NCI-H1694 (cell line): ENCODE data around the gene IGF2BP2.

ENCODE experiments used
- DNase-seq: peaks from one replicate; lab custom pipeline; 2025; lab: John Stamatoyannopoulos, UW

Gene IGF2BP2

GRCh38 chr3:185733980-185734724 is 90.7 kb downstream of the IGF2BP2 start:
- peak; percentile 21 for DNase-seq

- DNase-seq = no peak
Measured at GRCh38 chr3:185732782-185733181, 92.1 kb downstream of the IGF2BP2 start.

GRCh38 chr3:185730550-185730949 is 94.3 kb downstream of the IGF2BP2 start:
- no peak for DNase-seq

DNA sequence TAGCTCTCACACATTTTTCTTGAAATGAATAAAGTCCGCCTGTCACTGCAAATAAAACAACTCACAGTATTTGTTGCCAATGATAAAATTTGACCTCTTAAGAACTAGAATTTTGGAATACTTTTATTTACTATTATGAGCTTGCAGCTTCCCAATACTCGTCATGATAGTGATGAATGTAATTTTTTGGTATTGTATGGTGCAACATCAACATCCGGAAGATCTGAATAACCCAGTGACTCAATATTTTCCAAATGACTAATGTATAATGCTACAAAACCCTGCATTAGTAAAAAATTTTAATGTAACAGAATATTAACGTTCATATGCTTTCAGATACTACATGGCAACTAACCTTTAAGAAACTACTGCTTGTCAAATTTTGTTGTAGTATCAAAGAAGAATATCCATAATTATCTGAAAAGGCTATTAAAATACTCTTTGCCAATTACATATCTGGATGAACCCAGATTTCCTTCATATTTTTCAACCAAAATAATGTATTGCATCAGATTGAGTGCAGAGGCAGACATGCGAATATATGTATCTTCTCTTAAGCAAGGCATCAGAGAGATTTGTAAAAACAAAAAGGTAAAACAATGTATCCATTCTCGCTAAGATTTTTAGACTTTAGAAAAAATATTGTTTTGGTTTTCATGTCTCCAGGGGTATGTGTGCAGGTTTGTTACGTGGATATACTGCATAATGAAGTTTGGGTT is 95.3 kb downstream of the IGF2BP2 start:
- no peak for DNase-seq

GRCh38 chr3:185728630-185729336 is 96.1 kb downstream of the IGF2BP2 start:
- no peak for DNase-seq

- DNase-seq = no peak
Measured at GRCh38 chr3:185727873-185728272, 97.0 kb downstream of the IGF2BP2 start.

DNA sequence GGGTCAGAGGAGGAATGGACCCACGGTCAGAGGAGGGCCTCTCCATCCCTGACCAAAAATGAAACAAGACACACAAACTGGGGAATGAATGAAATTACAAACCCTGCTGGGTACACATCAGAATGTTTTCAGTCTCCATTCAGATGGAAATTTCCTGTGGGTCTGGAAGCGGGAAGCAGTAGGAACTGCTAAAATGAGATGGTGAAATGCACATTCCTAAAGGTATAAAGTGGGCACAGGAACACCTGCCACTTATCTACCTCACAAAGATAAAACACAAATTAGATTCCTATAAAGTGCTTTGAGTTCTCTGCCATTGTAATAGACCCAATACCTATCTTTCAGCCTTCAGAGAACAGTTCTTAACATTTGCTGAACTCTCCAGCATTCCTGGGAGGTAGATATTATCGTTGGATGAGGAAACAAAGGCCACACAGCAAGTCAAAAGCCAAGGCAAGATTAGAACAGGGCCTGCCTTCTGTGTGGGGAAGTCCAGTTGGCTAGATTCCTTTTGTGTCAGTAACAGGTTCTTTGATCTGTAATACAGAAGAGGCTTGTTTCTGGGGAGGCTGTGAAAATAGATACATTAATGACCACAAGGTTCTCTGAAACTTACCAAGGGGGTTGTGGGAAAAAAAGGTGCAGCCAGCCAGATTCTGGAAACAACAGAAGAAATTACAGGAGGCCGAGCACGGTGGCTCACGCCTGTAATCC is 98.4 kb downstream of the IGF2BP2 start:
- no peak for DNase-seq

GRCh38 chr3:185724761-185725160 is 100.1 kb downstream of the IGF2BP2 start:
- DNase-seq = no peak

- no peak for DNase-seq
Measured at GRCh38 chr3:185724251-185724650, 100.6 kb downstream of the IGF2BP2 start.

DNA sequence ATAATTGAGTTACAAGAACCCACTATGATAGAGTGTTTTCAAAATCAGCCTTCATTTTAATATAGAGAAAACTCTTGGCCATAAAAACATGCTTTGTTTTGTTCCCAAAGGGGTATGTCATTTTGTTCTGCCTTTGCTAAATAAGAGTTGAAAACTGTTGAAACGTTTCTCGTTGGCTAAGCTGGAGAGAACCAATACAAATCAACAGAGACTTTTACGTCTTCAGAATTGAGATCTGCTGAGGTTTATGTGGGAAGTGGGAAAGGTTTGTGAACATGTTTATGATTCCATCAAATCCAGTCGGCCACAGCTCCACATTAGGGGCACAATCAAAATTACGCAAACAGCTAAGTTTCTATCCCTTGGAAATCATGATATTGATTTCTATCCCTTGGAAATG is 102.0 kb downstream of the IGF2BP2 start:
- DNase-seq = no peak

DNA sequence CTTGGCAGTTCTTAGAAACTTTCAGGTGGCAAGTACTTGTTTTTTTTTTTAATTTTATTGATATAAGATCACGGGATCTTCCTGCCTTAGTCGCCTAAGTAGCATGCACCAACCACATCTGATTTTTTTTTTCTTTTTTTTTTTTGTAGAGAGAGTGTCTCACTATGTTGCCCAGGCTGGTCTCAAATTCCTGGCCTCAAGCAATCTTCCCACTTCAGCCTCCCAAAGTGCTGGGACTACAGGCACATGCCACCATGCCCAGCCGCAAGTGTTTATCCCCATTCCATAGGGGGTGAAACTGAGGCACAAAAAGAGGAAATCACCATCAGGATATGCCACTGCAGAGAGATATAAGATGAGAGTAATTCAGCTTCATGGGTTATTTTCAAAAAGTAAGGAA is 102.9 kb downstream of the IGF2BP2 start:
- no peak for DNase-seq

- DNase-seq = no peak
Measured at GRCh38 chr3:185720326-185720725, 104.5 kb downstream of the IGF2BP2 start.

DNA sequence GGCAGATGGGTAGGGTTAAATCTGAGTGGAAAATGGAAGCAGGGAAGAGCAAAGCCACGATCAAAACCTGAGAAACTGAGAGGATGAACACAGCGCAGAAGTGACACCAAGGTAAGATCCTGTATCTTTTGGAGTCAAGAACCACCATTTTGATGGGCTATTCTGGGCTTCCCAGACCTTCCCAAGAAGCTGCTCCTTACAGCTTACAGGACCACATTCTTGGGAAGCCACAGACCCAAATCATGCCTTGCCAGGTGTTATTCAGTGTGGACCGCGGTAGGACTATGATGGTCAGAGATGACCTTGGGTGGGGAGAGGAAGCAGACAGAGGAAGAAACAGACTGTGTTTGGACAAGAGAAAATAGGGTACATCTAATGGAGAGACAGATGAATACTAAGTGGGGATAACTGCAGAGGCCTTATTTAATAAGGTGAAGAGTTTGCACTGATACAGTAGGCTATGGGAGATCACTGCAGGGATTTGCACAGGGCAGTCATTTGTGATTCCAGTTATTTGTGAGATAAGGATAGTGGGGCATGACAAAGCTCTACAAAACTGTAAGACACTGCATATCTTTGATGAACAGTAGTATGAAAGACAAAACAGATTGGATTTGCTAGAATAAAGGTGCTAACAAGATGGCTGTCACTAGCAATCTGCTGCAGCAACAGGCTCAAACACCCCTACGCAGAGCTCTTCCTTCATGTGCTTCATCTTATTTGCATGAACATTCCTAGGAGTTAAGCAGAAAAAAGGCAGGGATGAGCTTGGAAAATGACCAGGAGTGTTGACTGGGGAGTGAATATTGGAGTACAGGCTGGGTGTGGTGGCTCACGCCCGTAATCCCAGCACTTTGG is 105.9 kb downstream of the IGF2BP2 start:
- DNase-seq = no peak

DNA sequence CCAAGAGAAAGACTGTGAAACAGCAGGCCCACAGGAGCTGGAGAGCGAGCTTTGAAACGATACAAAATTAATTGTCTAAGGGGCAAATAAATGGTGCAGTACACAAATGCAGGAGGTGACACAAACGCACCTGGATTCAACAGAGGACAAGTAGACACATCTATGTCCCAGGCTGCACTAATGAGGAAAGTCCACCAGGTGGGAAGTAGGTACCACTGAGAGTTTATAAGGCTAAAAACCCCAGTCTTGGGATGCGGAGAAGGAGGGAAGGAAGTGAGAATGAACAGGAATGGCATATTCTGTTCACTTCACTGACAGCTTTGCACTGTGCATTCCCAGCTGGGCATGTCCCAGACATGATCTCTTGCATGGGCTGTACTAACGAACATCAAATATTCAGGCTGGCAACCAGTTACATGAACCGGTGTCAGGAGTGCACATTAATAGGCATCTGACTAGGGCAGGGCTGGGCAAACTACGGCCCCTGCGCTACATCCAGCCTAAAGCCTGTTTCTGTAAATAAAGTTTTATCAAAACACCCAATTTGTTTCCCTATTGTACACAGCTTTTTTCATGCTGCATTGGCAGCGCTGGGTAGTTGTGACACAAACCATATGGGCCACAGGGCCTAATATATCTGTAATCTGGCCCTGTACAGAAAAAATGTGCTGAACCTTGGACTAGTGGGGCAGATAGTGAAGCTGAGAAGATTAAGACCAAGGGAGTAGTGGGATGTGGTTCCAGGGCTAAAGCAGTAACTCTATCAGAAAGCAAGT is 107.0 kb downstream of the IGF2BP2 start:
- no peak for DNase-seq

GRCh38 chr3:185717121-185717520 is 107.7 kb downstream of the IGF2BP2 start:
- no peak for DNase-seq

DNA sequence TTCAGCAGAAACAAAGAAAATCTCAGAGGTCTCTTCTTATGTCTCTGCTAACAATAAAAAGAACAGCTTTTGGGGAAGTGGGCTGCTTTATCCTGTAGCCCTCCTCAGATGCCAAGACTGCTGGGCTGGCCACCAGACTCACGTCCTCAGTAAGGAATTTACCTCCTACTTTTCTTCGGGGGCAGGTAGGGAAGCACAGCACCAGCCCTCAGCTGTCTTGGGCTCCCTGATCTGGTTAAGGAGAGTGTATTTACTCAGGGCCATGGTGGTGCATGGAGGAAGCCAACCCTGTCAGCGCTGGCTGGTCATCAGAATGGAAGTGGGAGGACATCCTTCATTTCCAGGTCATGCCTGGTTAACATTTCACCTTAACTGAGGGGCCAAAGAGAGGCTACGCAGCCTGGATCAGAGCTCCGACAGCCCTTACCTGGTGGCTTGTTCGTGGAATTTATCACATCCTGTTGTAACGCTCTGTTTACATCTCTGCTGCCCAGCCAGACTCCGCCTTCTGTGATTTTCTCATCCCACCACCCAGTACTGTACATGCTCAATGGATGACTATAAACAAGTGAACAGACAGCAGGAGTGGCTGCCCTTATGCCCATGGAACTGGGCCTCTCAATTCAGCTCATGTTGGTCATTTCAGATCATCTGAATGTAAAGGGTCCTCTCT is 108.3 kb downstream of the IGF2BP2 start:
- DNase-seq = no peak

DNA sequence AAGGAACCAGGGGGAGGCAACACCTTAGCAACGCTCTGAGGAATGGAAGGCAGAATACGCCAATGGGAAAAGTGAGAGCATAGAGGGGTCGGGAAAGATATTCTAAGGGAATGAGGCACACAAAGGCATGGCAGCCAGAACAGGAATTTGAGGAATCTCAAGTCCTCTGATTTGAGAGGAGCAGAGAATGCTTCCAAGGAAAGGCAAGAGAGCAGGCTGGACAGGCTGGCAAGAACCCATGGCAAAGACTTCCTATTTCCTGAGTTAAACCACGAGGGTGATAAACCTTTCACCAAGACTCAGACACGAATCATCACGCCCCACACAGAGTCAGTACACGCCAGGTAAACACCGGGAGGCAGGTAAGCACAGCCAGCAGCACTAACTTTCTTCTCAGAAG is 109.8 kb downstream of the IGF2BP2 start:
- no peak for DNase-seq

- DNase-seq = no peak
Measured at GRCh38 chr3:185714085-185714484, 110.8 kb downstream of the IGF2BP2 start.

DNA sequence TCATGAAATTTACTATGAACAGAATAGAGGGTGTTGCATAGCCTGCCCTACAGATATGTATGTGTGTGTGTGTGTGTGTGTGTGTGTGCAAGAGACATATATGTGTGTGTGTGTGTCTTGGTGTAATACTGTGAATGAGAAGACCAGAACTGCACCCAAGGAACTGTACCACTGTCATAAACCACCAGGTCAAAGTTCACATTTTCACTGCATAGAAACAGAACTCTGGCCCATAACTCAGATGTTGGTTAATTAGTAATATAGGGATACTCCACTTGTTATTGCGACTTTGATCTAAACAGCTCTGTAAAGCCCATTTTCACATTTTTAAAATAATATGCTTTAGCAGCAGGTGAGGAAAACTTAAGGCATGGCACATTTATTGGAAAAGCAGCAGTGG is 111.8 kb downstream of the IGF2BP2 start:
- no peak for DNase-seq

DNA sequence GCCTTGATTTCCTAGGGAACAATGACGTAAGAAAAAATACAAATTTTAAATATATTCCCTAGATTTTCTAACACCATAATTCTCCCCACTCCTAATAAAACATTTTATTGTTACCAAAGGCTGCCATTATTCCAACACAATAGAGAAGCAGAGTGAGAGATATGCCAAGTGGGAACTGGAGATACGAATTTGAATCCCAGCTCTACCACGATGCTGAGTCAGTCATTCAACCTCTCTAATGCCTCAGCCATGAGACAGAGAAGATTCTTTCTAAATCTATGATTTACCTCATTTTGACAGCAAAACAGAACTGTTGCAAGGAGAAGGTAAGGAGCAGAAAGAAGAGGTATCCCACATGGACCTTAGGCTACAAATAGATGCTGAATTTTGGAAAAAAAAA is 112.5 kb downstream of the IGF2BP2 start:
- DNase-seq = no peak
